Neutrophil (primary cell): Measurements from ENCODE around the gene NDUFAF3.

Experiments used
- H3K27ac ChIP-seq: fragments of 200-600 bp; sonication (generic); 2 replicates; pipeline ENCODE4 v1.5.1; 2016; ENCODE audit warnings: mild to moderate bottlenecking, moderate library complexity
- H3K27me3 ChIP-seq: fragments of 200-600 bp; sonication (generic); 2 replicates; pipeline ENCODE4 v1.6.0; 2016; ENCODE audit warnings: mild to moderate bottlenecking
- H3K36me3 ChIP-seq: fragments of 200-600 bp; sonication (generic); 2 replicates; pipeline ENCODE4 v1.5.1; 2017
- H3K4me1 ChIP-seq, 2 experiments: fragments of 200-600 bp in 1 of 2; sonication (generic) in 1 of 2; 1 replicate in 1 of 2; 2 replicates in 1 of 2; pipeline versions ENCODE4 v1.5.1 to v1.6.1; 2013 to 2016; ENCODE audit warnings: low read depth in 1 of 2, low read length in 1 of 2, mild to moderate bottlenecking in 1 of 2, moderate library complexity in 1 of 2; ENCODE audit not compliant: control insufficient read depth in 1 of 2, insufficient read depth in 1 of 2
- H3K4me3 ChIP-seq, 2 experiments: fragments of 200-600 bp in 1 of 2; sonication (generic) in 1 of 2; 1 replicate in 1 of 2; 2 replicates in 1 of 2; pipeline ENCODE4 v1.5.1; 2013 to 2016; ENCODE audit warnings: low read depth in 1 of 2, low read length in 1 of 2, mild to moderate bottlenecking in 1 of 2, moderate library complexity in 1 of 2
- H3K9me3 ChIP-seq: fragments of 200-600 bp; sonication (generic); 2 replicates; pipeline ENCODE4 v1.5.1; 2016
- TF ChIP-seq, protein P1 (sequence below): fragments of 200-600 bp; sonication (generic); IDR thresholded peaks from 2 replicates; pipeline ENCODE4 v1.5.1; 2016; ENCODE audit warnings: antibody characterized with exemption

The NDUFAF3 gene

DNA sequence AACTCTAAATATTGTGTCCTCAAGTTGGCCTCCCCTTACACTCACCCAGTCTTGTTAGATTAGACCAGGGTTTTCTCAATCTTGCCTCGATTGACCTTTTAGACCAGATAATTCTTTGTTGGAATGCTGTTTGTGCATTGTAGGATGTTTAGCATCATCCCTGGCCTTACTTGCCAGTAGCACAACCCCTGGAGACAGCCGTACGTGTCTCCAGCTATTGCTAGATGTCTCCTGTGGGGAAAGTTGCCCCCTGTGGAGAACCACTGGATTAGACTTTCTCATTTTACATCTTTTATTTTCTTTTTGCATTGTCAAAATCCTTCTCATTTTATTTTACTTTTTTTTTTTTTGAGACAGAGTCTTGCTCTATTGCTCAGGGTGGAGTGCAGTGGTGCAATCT lies 12.5 kb upstream of the NDUFAF3 start:
- peak overlapping the region; percentile 39 for H3K27ac ChIP-seq
- TF ChIP-seq, protein P1, sequence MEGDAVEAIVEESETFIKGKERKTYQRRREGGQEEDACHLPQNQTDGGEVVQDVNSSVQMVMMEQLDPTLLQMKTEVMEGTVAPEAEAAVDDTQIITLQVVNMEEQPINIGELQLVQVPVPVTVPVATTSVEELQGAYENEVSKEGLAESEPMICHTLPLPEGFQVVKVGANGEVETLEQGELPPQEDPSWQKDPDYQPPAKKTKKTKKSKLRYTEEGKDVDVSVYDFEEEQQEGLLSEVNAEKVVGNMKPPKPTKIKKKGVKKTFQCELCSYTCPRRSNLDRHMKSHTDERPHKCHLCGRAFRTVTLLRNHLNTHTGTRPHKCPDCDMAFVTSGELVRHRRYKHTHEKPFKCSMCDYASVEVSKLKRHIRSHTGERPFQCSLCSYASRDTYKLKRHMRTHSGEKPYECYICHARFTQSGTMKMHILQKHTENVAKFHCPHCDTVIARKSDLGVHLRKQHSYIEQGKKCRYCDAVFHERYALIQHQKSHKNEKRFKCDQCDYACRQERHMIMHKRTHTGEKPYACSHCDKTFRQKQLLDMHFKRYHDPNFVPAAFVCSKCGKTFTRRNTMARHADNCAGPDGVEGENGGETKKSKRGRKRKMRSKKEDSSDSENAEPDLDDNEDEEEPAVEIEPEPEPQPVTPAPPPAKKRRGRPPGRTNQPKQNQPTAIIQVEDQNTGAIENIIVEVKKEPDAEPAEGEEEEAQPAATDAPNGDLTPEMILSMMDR: no peak
- H3K4me1 ChIP-seq: peaks cover 24 to 35% of the 10 kb centered on the region in 2 experiments
- no peaks in the 10 kb centered on the region for H3K27me3 ChIP-seq
- H3K4me3 ChIP-seq: no peak overlapping the region
- H3K36me3 ChIP-seq: peaks cover 18% of the 10 kb centered on the region
- H3K9me3 ChIP-seq: no peaks in the 10 kb centered on the region

DNA sequence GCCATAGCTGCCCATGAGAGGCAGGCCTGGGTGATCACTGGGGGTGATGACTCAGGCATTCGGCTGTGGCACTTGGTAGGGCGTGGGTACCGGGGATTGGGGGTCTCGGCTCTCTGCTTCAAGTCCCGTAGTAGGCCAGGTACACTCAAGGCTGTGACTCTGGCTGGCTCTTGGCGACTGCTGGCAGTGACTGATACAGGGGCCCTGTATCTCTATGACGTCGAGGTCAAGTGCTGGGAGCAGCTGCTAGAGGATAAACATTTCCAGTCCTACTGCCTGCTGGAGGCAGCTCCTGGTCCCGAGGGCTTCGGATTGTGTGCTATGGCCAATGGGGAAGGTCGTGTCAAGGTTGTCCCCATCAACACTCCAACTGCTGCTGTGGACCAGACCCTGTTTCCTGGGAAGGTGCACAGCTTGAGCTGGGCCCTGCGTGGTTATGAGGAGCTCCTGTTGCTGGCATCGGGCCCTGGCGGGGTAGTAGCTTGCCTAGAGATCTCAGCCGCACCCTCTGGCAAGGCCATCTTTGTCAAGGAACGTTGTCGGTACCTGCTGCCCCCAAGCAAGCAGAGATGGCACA lies 9.4 kb upstream of the NDUFAF3 start:
- peaks cover 37% of the 10 kb centered on the region for H3K36me3 ChIP-seq
- no peaks in the 10 kb centered on the region for H3K27me3 ChIP-seq
- peaks cover 24 to 32% of the 10 kb centered on the region in 2 experiments for H3K4me1 ChIP-seq
- no peak overlapping the region for H3K4me3 ChIP-seq
- H3K9me3 ChIP-seq: no peaks in the 10 kb centered on the region
- TF ChIP-seq, protein P1: no peak
- no peak overlapping the region for H3K27ac ChIP-seq

DNA sequence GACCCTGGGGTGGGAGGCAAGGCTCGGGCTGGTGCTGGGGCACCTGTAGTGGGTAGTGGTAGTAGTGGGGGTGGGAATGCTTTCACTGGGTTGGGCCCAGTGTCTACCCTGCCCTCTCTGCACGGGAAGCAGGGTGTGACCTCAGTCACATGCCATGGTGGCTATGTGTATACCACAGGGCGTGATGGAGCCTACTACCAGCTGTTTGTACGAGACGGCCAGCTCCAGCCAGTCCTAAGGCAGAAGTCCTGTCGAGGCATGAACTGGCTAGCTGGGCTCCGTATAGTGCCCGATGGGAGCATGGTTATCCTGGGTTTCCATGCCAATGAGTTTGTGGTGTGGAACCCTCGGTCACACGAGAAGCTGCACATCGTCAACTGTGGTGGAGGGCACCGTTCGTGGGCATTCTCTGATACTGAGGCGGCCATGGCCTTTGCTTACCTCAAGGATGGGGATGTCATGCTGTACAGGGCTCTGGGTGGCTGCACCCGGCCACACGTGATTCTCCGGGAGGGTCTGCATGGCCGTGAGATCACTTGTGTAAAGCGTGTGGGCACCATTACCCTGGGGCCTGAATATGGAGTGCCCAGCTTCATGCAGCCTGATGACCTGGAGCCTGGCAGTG lies 8.7 kb upstream of the NDUFAF3 start:
- no peaks in the 10 kb centered on the region for H3K9me3 ChIP-seq
- H3K4me3 ChIP-seq: no peak overlapping the region
- no peak overlapping the region for H3K27ac ChIP-seq
- peaks cover 37% of the 10 kb centered on the region for H3K36me3 ChIP-seq
- H3K4me1 ChIP-seq: peaks cover 25 to 30% of the 10 kb centered on the region in 2 experiments
- TF ChIP-seq, protein P1: no peak
- no peaks in the 10 kb centered on the region for H3K27me3 ChIP-seq

DNA sequence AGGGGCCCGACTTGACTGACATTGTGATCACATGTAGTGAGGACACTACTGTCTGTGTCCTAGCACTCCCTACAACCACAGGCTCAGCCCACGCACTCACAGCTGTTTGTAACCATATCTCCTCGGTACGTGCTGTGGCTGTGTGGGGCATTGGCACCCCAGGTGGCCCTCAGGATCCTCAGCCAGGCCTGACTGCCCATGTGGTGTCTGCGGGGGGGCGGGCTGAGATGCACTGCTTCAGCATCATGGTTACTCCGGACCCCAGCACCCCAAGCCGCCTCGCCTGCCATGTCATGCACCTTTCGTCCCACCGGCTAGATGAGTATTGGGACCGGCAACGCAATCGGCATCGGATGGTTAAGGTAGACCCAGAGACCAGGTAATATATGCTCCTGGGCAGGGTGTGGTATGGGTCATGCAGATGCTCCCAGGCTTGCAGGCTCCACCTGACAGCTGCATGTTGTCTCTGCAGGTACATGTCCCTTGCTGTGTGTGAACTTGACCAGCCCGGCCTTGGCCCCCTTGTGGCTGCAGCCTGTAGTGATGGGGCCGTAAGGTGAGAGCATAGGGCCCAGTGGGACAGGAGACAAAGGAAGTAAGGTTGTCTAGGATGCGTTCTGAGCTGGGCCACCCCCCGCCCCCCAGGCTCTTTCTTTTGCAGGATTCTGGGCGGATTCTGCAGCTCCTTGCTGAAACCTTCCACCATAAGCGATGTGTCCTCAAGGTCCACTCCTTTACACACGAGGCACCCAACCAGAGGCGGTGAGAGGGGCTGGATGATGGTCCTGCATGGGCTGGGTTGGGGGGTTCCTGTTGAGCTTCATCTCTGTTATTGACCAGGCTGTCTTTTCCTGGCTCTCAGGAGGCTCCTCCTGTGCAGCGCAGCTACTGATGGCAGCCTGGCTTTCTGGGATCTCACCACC lies 7.9 kb upstream of the NDUFAF3 start:
- peaks cover 37% of the 10 kb centered on the region for H3K36me3 ChIP-seq
- H3K27ac ChIP-seq: no peak overlapping the region
- no peaks in the 10 kb centered on the region for H3K27me3 ChIP-seq
- TF ChIP-seq, protein P1: peak; percentile 32
- no peak overlapping the region for H3K4me3 ChIP-seq
- no peaks in the 10 kb centered on the region for H3K9me3 ChIP-seq
- H3K4me1 ChIP-seq: peaks cover 25 to 28% of the 10 kb centered on the region in 2 experiments

DNA sequence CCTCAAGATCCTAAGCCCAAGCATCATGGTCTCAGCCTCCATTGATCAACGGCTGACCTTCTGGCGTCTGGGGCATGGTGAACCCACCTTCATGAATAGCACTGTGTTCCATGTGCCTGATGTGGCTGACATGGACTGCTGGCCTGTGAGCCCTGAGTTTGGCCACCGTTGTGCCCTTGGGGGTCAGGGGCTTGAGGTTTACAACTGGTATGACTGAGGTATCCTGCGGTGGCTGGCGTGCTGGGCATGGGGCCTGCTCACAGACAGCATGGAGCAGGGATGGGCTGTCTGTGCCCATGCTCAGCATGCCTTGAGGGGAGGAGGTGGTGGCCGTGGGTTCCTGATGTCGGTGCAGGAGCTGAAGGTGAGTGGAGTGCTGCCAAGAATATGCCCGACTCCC lies 6.8 kb upstream of the NDUFAF3 start:
- peaks cover 30% of the 10 kb centered on the region in 2 experiments for H3K4me1 ChIP-seq
- TF ChIP-seq, protein P1: no peak
- H3K4me3 ChIP-seq: no peak overlapping the region

More for the DNA sequence above, 6.8 kb upstream of the NDUFAF3 start:
- Histone ChIP-seq H3K36me3 (peaks cover 37% of the 10 kb centered on the region), H3K27ac (no peak overlapping the region), H3K9me3 (no peaks in the 10 kb centered on the region), H3K27me3 (no peaks in the 10 kb centered on the region)
